Measurements from ENCODE around the gene UNC5A. TPM values are rescaled to one million over a fixed set of nuclear protein-coding genes. Genes with fewer than 3 reads are reported as not detected.

UNC5A gene
- total RNA-seq, 4 donors from 2014 or later = not detected

- no peak overlapping the region for H3K27ac ChIP-seq
- TF ChIP-seq EP300 (IDR thresholded peaks at IDR 0.05) (no peak), CTCF (IDR thresholded peaks at IDR 0.05) (no peak), POLR2A (IDR thresholded peaks at IDR 0.05) (no peak)
- H3K4me1 ChIP-seq = no peaks in the 10 kb centered on the region
- DNase-seq (ENCODE audit: low spot score in 2 of 2) = no peak
- no peaks in the 10 kb centered on the region for H3K9me3 ChIP-seq
- peaks cover 0 to 14% of the 10 kb centered on the region in 2 donors for H3K27me3 ChIP-seq
- H3K36me3 ChIP-seq = no peaks in the 10 kb centered on the region
- H3K4me3 ChIP-seq = no peak overlapping the region
- 63 to 64% methylated on average over 3 of the region's 3 CpGs for WGBS, 2 donors
Measured at GRCh38 chr5:176835918-176836317, 25.6 kb downstream of the UNC5A start.

DNA sequence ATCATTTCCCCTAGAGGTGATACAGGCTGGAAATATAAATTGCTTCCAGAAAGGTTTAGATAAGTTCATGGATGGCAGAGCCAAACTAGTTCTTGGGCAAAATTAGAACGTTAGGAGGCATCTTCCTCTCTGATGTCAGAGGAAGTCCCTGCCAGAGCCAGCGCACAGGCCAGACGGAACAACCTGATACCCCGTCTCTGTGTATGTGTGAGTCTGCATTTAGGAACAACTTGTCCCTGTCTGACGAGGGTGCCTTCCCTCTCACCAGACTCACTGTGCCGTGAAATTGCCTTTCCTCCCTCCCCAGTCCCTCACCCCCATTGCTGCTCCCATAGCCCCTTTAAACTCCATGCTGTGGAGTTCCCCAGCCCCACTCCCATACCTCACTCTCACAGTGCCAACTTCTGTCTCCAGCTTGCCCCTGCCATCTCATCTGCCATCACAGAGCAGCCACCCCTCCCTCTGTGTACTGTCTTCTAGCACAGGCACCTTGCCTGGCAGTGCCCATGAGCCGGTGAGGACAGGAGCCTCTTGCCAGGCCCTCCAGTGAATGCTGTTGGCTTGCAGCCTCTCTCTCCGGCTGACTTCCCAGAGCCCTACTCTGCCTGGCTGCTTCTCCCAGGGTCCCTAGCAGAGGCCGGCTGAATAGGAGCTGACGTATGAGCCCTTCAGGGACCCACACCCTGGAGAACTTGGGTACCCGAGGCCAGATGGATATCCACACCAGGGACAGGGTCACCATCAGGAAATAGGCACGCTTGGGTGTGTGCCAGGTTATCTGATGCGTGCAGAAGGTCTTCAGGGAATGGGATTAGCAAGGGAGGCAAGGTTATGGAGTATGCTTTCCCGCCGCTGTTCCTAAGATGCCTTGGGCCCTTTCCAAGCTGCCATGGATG, 26.7 kb downstream of the UNC5A start:
- Histone ChIP-seq H3K4me1 (no peaks in the 10 kb centered on the region), H3K9me3 (no peaks in the 10 kb centered on the region), H3K36me3 (no peaks in the 10 kb centered on the region), H3K27me3 (peaks cover 0 to 21% of the 10 kb centered on the region in 2 donors), H3K27ac (no peak overlapping the region), H3K4me3 (no peak overlapping the region)
- WGBS, 2 donors = 60 to 61% methylated on average over 15 of the region's 15 CpGs
- DNase-seq (ENCODE audit: low spot score in 2 of 2) = no peak
- no peak for TF ChIP-seq POLR2A (IDR thresholded peaks at IDR 0.05)

DNA sequence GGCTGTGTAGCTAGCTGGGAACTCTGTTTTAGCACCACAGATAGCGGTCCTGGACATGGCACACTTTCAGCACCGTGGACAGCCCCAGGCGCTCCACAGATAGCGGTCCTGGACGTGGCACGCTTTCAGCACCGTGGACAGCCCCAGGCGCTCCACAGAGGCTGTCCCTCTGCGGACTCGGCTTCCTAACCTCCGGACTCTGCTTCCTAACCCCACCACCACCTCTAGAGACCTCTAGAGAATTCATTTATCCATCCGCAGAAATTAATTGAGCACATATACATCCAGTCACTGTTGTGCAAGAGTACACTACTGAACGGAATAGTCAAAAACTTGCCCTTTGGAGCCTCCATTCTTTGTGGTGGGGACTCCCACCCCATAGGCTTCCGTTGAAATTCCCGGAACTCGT, 27.4 kb downstream of the UNC5A start:
- no peak overlapping the region for H3K27ac ChIP-seq
- no peaks in the 10 kb centered on the region for H3K36me3 ChIP-seq
- TF ChIP-seq CTCF (IDR thresholded peaks at IDR 0.05) (no peak), EP300 (IDR thresholded peaks at IDR 0.05) (no peak), POLR2A (IDR thresholded peaks at IDR 0.05) (no peak)
- no peaks in the 10 kb centered on the region for H3K9me3 ChIP-seq
- no peaks in the 10 kb centered on the region for H3K4me1 ChIP-seq
- H3K27me3 ChIP-seq = peaks cover 0 to 25% of the 10 kb centered on the region in 2 donors
- 20 to 30% methylated on average over 11 to 16 of the region's 16 CpGs for WGBS, 2 donors
- DNase-seq (ENCODE audit: low spot score in 2 of 2) = peak; percentile 43 to 75
- H3K4me3 ChIP-seq = no peak overlapping the region

DNA sequence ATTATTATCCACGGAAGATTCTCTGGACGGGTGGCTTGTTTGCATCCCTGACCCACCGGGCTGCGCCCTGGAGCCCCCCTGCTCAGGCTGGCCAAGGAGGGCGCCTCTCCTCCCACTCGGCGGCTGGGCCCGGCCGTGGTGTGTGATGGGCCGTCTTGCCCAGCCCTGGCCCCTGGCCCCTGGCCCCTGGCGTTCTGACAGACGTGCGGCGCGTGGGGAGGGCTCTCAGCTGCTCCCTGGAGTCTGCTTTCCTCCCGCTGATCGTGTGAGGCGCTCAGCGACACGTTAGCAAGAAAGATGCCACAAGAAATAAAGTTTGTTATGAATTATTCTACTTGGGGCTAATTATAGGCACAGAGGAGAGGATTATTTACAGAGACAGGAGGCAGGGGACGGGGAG, 33.3 kb downstream of the UNC5A start:
- WGBS, 2 donors = 27 to 32% methylated on average over 17 to 21 of the region's 21 CpGs
- no peak for TF ChIP-seq EP300 (IDR thresholded peaks at IDR 0.05)
- no peak for TF ChIP-seq CTCF (IDR thresholded peaks at IDR 0.05)
- TF ChIP-seq POLR2A (IDR thresholded peaks at IDR 0.05) = no peak
- DNase-seq (ENCODE audit: low spot score in 2 of 2) = no peak
- H3K27me3 ChIP-seq = peaks cover 0 to 51% of the 10 kb centered on the region in 2 donors
- no peak overlapping the region for H3K4me3 ChIP-seq
- no peaks in the 10 kb centered on the region for H3K4me1 ChIP-seq
- no peaks in the 10 kb centered on the region for H3K9me3 ChIP-seq
- H3K36me3 ChIP-seq = no peaks in the 10 kb centered on the region
- H3K27ac ChIP-seq = no peak overlapping the region

- Histone ChIP-seq H3K9me3 (no peaks in the 10 kb centered on the region), H3K4me1 (no peaks in the 10 kb centered on the region), H3K4me3 (no peak overlapping the region), H3K36me3 (no peaks in the 10 kb centered on the region), H3K27ac (no peak overlapping the region), H3K27me3 (peaks cover 0 to 52% of the 10 kb centered on the region in 2 donors)
- no peak for DNase-seq (ENCODE audit: low spot score in 2 of 2)
- TF ChIP-seq CTCF (IDR thresholded peaks at IDR 0.05) (no peak), POLR2A (IDR thresholded peaks at IDR 0.05) (no peak), EP300 (IDR thresholded peaks at IDR 0.05) (no peak)
- WGBS, 2 donors = 69 to 81% methylated on average over 10 of the region's 10 CpGs
Measured at GRCh38 chr5:176844281-176844680, 33.9 kb downstream of the UNC5A start.
